Mucosa of stomach (tissue), 1 donor: ENCODE data around the gene TMEM117.

Experiments used
- H3K27me3 ChIP-seq: one replicate; pipeline ENCODE4 v1.7.0; 2013; ENCODE audit warnings: mild to moderate bottlenecking, low read length; ENCODE audit not compliant: control insufficient read depth, insufficient read depth
- H3K36me3 ChIP-seq: one replicate; pipeline ENCODE4 v1.7.0; 2013; ENCODE audit warnings: low read length; ENCODE audit not compliant: control insufficient read depth, insufficient read depth
- H3K4me1 ChIP-seq: one replicate; pipeline ENCODE4 v1.7.0; 2013; ENCODE audit warnings: mild to moderate bottlenecking, low read length; ENCODE audit not compliant: control insufficient read depth, insufficient read depth
- H3K4me3 ChIP-seq: one replicate; pipeline ENCODE4 v1.7.0; 2013; ENCODE audit warnings: low read length
- H3K9ac ChIP-seq: one replicate; pipeline ENCODE4 v1.7.0; 2013; ENCODE audit warnings: mild to moderate bottlenecking, low read length, moderate library complexity
- H3K9me3 ChIP-seq: one replicate; pipeline ENCODE4 v1.7.0; 2013; ENCODE audit warnings: mild to moderate bottlenecking, low read length, moderate library complexity; ENCODE audit not compliant: control insufficient read depth
- donor health status: Pancreatic carcinoma.

Gene TMEM117

DNA sequence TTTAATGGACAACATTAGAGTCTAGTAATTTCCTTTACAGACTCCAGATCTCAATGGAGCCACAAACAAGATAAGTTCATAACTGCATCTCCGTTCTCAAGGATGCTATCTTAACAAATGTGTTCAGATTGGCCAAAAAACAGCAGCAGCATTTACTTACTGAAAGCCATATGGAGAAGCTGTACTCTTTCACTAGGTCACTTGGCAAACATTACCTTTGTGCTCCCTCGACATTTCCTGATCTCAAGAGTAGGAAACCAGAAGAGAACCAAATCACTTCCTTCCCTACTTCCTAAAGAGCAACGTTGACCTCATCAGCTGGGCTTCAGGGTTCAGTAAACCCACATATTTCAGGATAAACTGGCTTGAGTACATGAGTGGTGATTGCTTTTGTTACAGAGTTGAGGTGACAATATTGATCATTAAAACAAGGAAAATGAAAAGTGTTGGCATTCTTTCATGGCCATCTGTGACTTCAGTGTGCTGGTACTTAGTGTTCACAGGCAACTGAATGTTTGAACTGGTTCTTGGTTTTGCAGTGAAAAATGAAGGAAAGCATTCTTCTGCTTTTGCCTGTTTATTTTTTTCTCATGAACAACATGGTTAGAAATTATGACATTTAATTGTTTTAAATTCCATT lies 449.6 kb downstream of the TMEM117 start:
- Histone ChIP-seq H3K9ac (no peak overlapping the region), H3K4me3 (no peak overlapping the region), H3K36me3 (no peaks in the 10 kb centered on the region), H3K4me1 (no peaks in the 10 kb centered on the region), H3K27me3 (no peaks in the 10 kb centered on the region), H3K9me3 (no peaks in the 10 kb centered on the region)

GRCh38 chr12:44286336-44286735 lies 450.5 kb downstream of the TMEM117 start:
- Histone ChIP-seq H3K9ac (no peak overlapping the region), H3K4me1 (no peaks in the 10 kb centered on the region), H3K4me3 (no peak overlapping the region), H3K9me3 (no peaks in the 10 kb centered on the region), H3K27me3 (no peaks in the 10 kb centered on the region), H3K36me3 (no peaks in the 10 kb centered on the region)

DNA sequence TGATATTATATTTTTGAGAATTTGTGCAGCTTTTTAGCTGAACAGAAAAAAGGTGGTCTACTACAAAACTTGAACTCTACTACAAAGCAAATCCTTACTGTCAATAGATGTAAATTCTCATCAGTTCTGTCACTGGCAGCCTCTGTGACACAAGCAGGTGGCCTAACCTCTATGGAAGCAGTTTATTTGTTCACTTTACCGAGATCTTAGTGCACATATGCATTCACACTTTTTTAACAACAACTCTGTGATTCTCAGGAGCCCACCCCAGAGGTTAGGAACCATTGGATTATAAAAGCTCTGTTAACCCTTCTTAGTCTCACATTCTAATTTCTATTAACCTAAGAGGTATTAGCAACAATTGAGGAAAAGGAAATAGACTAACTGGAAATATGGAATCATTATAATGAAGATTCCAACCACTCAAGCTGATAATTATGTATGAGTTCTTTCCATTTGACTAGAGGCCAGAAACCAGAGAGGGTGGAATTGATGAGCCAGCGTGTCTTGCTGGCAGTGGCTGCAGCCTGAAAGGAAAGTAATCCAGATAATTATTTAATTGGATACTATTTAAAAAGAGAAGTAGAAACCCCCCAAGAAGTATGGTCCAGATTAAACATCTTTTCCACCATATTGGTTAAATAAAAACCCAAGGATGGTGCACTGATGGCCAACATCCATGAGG lies 451.1 kb downstream of the TMEM117 start:
- Histone ChIP-seq H3K9ac (no peak overlapping the region), H3K4me3 (no peak overlapping the region), H3K9me3 (no peaks in the 10 kb centered on the region), H3K4me1 (no peaks in the 10 kb centered on the region), H3K36me3 (no peaks in the 10 kb centered on the region), H3K27me3 (no peaks in the 10 kb centered on the region)

- no peaks in the 10 kb centered on the region for H3K36me3 ChIP-seq
- no peaks in the 10 kb centered on the region for H3K9me3 ChIP-seq
- H3K4me3 ChIP-seq, result no peak overlapping the region
- H3K9ac ChIP-seq, result no peak overlapping the region
- H3K27me3 ChIP-seq, result no peaks in the 10 kb centered on the region
- H3K4me1 ChIP-seq, result no peaks in the 10 kb centered on the region
These were observed 451.7 kb downstream of the TMEM117 start for GRCh38 chr12:44287545-44287944.

DNA sequence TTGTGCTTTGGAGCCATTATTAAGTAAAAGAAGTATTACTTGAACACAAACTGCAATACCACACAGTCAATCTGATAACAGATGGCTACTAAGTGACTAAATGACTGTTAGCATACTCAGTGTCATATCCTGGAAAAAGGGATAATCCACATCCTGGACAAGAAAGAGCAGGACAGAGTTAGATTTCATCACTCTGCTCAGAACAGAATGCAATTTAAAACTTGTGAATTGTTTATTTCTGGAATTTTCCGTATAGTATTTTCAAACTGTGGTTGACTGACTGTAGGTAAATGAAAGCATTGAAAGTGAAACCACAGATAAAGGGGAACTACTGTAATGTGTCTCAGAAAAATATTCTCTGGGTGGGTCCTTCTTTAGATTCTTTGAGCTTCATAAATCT lies 458.8 kb downstream of the TMEM117 start:
- no peaks in the 10 kb centered on the region for H3K9me3 ChIP-seq
- H3K4me3 ChIP-seq, result no peak overlapping the region
- no peaks in the 10 kb centered on the region for H3K36me3 ChIP-seq
- H3K4me1 ChIP-seq, result no peaks in the 10 kb centered on the region
- no peaks in the 10 kb centered on the region for H3K27me3 ChIP-seq
- no peak overlapping the region for H3K9ac ChIP-seq

DNA sequence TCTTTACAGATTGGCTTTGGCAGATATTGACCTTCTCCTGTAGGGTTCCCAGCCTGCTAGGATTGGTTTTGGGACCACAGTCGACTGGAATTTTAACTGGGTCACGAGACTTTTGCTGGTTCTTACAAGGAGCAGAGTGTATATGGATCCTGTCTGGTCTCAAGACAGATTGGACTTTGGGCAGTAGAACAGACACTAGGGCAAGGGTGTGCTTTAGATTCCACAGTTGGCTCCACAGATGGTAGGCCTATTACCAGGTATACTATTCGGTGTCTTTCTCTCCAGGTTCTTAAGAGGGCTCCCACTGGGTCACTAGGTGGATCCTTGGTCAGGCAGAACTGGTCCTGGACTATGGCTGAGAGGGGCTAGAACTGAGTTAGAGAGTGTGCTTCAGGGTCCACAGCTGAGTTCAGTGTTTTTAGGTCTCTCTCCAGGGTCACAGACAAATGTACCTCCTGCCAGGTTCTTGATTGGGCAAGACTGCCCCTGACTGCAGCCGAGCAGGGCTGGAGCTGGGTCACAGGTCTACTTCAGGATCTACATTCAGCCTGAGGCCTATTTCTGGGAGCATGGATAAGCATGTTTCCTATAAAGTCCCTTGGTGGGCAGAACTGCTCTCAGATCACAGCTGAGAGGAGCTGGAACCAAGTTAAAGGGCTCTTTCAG lies 460.2 kb downstream of the TMEM117 start:
- Histone ChIP-seq H3K9me3 (no peaks in the 10 kb centered on the region), H3K4me3 (no peak overlapping the region), H3K27me3 (no peaks in the 10 kb centered on the region), H3K36me3 (no peaks in the 10 kb centered on the region), H3K9ac (no peak overlapping the region), H3K4me1 (no peaks in the 10 kb centered on the region)

GRCh38 chr12:44296624-44297197 lies 460.8 kb downstream of the TMEM117 start:
- H3K9me3 ChIP-seq, result no peaks in the 10 kb centered on the region
- no peaks in the 10 kb centered on the region for H3K4me1 ChIP-seq
- no peaks in the 10 kb centered on the region for H3K36me3 ChIP-seq
- no peaks in the 10 kb centered on the region for H3K27me3 ChIP-seq
- H3K4me3 ChIP-seq, result no peak overlapping the region
- no peak overlapping the region for H3K9ac ChIP-seq

DNA sequence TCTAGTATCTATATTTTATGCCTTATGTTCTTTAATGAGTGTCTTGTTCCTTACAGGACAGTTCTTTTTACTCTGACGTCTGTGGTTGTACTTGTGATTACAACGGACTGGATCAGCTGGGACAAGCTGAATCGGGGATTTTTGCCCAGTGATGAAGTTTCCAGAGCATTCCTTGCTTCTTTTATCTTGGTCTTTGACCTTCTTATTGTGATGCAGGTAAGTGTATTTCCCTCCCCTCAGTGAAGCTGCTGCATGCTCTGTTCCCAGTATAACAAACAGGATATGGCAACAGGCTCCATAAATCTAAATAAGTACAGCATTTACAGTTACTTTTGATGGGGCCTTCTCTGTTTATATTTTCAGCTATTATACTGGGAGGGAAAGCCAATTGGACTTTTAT lies 463.6 kb downstream of the TMEM117 start:
- H3K4me3 ChIP-seq, result no peak overlapping the region
- H3K9me3 ChIP-seq, result no peaks in the 10 kb centered on the region
- H3K9ac ChIP-seq, result no peak overlapping the region
- no peaks in the 10 kb centered on the region for H3K27me3 ChIP-seq
- no peaks in the 10 kb centered on the region for H3K4me1 ChIP-seq
- H3K36me3 ChIP-seq, result no peaks in the 10 kb centered on the region

GRCh38 chr12:44307506-44308168 lies 471.8 kb downstream of the TMEM117 start:
- Histone ChIP-seq H3K36me3 (no peaks in the 10 kb centered on the region), H3K4me3 (no peak overlapping the region), H3K9me3 (no peaks in the 10 kb centered on the region), H3K27me3 (no peaks in the 10 kb centered on the region), H3K4me1 (no peaks in the 10 kb centered on the region), H3K9ac (no peak overlapping the region)

GRCh38 chr12:44313188-44313587 lies 477.3 kb downstream of the TMEM117 start:
- Histone ChIP-seq H3K36me3 (no peaks in the 10 kb centered on the region), H3K4me1 (no peaks in the 10 kb centered on the region), H3K9ac (no peak overlapping the region), H3K4me3 (no peak overlapping the region), H3K9me3 (no peaks in the 10 kb centered on the region), H3K27me3 (no peaks in the 10 kb centered on the region)

GRCh38 chr12:44314007-44314500 lies 478.2 kb downstream of the TMEM117 start:
- Histone ChIP-seq H3K36me3 (no peaks in the 10 kb centered on the region), H3K4me3 (no peak overlapping the region), H3K27me3 (no peaks in the 10 kb centered on the region), H3K9ac (no peak overlapping the region), H3K4me1 (no peaks in the 10 kb centered on the region), H3K9me3 (no peaks in the 10 kb centered on the region)
